Neural cell (in vitro differentiated cells): ENCODE results near the gene NAGA. TPM values are rescaled to one million over a fixed set of nuclear protein-coding genes. Genes with fewer than 3 reads are reported as not detected.

Experiments
- H2AFZ ChIP-seq: fragments of 200-600, 300-800 bp; sonication (generic), shearing (Covaris generic); 2 replicates; pipeline ENCODE4 v1.6.0; 2014; ENCODE audit warnings: low read depth, mild to moderate bottlenecking, antibody characterized with exemption, low read length, moderate library complexity
- H3F3A ChIP-seq: fragments of 200-600 bp; shearing (Covaris generic); 2 replicates; pipeline ENCODE4 v1.6.1; 2016; ENCODE audit warnings: mild to moderate bottlenecking, moderate library complexity, mixed read lengths, antibody characterized with exemption, low read length; ENCODE audit not compliant: insufficient read depth, poor library complexity, severe bottlenecking
- H3K27ac ChIP-seq: fragments of 200-600, 300-800 bp; sonication (generic), shearing (Covaris generic); 2 replicates; pipeline ENCODE4 v1.5.1; 2014; ENCODE audit warnings: mild to moderate bottlenecking, low read length, moderate library complexity
- H3K27me3 ChIP-seq: fragments of 300-800, 200-600 bp; sonication (generic), shearing (Covaris generic); 2 replicates; pipeline ENCODE4 v1.6.0; 2014; ENCODE audit warnings: mild to moderate bottlenecking, low read depth, low read length, moderate library complexity; ENCODE audit not compliant: insufficient read depth
- H3K36me3 ChIP-seq: fragments of 300-800, 200-600 bp; sonication (generic), shearing (Covaris generic); 2 replicates; pipeline ENCODE4 v1.5.1; 2014; ENCODE audit warnings: mild to moderate bottlenecking, antibody characterized with exemption, low read length, moderate library complexity; ENCODE audit not compliant: insufficient read depth
- H3K4me2 ChIP-seq: fragments of 300-800, 200-600 bp; sonication (generic), shearing (Covaris generic); 2 replicates; pipeline ENCODE4 v1.6.0; 2014; ENCODE audit warnings: mild to moderate bottlenecking, low read length
- H3K4me3 ChIP-seq: fragments of 300-800, 200-600 bp; sonication (generic), shearing (Covaris generic); 2 replicates; pipeline ENCODE4 v1.5.1; 2014; ENCODE audit warnings: mild to moderate bottlenecking, low read length, moderate library complexity
- H3K79me2 ChIP-seq: fragments of 200-600 bp; shearing (Covaris generic); replicated peaks from 2 replicates; pipeline ENCODE4 v1.6.0; 2014; ENCODE audit warnings: mild to moderate bottlenecking, low read length, moderate library complexity; ENCODE audit not compliant: insufficient read depth
- H3K9ac ChIP-seq: fragments of 300-800, 200-600 bp; sonication (generic), shearing (Covaris generic); 2 replicates; pipeline ENCODE4 v1.6.1; 2016; ENCODE audit warnings: mild to moderate bottlenecking, low read length, mixed read lengths
- H3K9me2 ChIP-seq: fragments of 200-600 bp; shearing (Covaris generic); 2 replicates; pipeline ENCODE4 v1.6.1; 2016; ENCODE audit warnings: mild to moderate bottlenecking, low read length, mixed read lengths; ENCODE audit not compliant: insufficient read depth
- H3K9me3 ChIP-seq: fragments of 200-600, 300-800 bp; sonication (generic), shearing (Covaris generic); 2 replicates; pipeline ENCODE4 v1.6.1; 2016; ENCODE audit warnings: mild to moderate bottlenecking, mixed run types, low read length, moderate library complexity, mixed read lengths
- H4K20me1 ChIP-seq: fragments of 200-600 bp; shearing (Covaris generic); 2 replicates; pipeline ENCODE4 v1.6.1; 2016; ENCODE audit warnings: mild to moderate bottlenecking, mixed run types; ENCODE audit not compliant: insufficient read depth
- CTCF ChIP-seq: fragments of 450-650 bp; IDR thresholded peaks from 2 replicates; pipeline ENCODE4 v1.5.1; 2014; ENCODE audit warnings: antibody characterized with exemption, mild to moderate bottlenecking, moderate library complexity; ENCODE audit not compliant: poor library complexity, severe bottlenecking
- EP300 ChIP-seq: fragments of 450-650 bp; conservative IDR thresholded peaks from 2 replicates; pipeline ENCODE4 v1.6.1; 2014; ENCODE audit warnings: antibody characterized with exemption, mild to moderate bottlenecking, moderate library complexity; ENCODE audit not compliant: poor library complexity, severe bottlenecking
- EZH2 ChIP-seq: fragments of 200-600, 300-800 bp; shearing (Covaris generic), sonication (generic); IDR thresholded peaks from 2 replicates; pipeline ENCODE4 v1.6.1; 2014; ENCODE audit warnings: antibody characterized with exemption, low read length, borderline replicate concordance, mild to moderate bottlenecking; ENCODE audit not compliant: insufficient read depth, poor library complexity, severe bottlenecking
- MXI1 ChIP-seq: fragments of 450-650 bp; conservative IDR thresholded peaks from 2 replicates; pipeline ENCODE4 v1.6.1; 2014; ENCODE audit warnings: antibody characterized with exemption, mild to moderate bottlenecking; ENCODE audit not compliant: poor library complexity, severe bottlenecking
- POLR2AphosphoS5 ChIP-seq: IDR thresholded peaks from 2 replicates; pipeline ENCODE4 v1.6.1; 2012
- RAD21 ChIP-seq: fragments of 450-650 bp; conservative IDR thresholded peaks from 2 replicates; pipeline ENCODE4 v1.6.1; 2014; ENCODE audit warnings: antibody characterized with exemption, mild to moderate bottlenecking, moderate library complexity
- REST ChIP-seq: IDR thresholded peaks from 2 replicates; pipeline ENCODE4 v1.6.1; 2012; ENCODE audit warnings: borderline replicate concordance
- SMC3 ChIP-seq: fragments of 450-650 bp; conservative IDR thresholded peaks from 2 replicates; pipeline ENCODE4 v1.6.1; 2014; ENCODE audit warnings: antibody characterized with exemption, mild to moderate bottlenecking, moderate library complexity; ENCODE audit not compliant: poor library complexity
- TAF1 ChIP-seq: IDR thresholded peaks from 2 replicates; pipeline ENCODE4 v1.6.1; 2012; ENCODE audit warnings: low read depth
- polyA plus RNA-seq: library from polyadenylated mRNA; depleted of rRNA; stranded (reverse); fragments of >200 nt; gene quantifications from 2 replicates; pipeline ENCODE4 v1.2.3, GENCODE V29; 2014

The NAGA gene
- polyA plus RNA-seq, 1 donor from 2014 or later = 8.8 TPM

GRCh38 chr22:42061041-42061440, 9.6 kb downstream of the NAGA start:
- H2AFZ ChIP-seq = no peak overlapping the region
- no peaks in the 10 kb centered on the region for H3K9me3 ChIP-seq
- no peaks in the 10 kb centered on the region for H3K9me2 ChIP-seq
- TF ChIP-seq EZH2 (no peak), EP300 (no peak), RAD21 (no peak), MXI1 (no peak), SMC3 (no peak), TAF1 (no peak), CTCF (no peak), POLR2AphosphoS5 (no peak), REST (no peak)
- H3K27ac ChIP-seq = no peak overlapping the region
- no peak overlapping the region for H3K4me3 ChIP-seq
- H4K20me1 ChIP-seq = no peaks in the 10 kb centered on the region
- no peak overlapping the region for H3K9ac ChIP-seq
- H3K27me3 ChIP-seq = no peaks in the 10 kb centered on the region
- H3F3A ChIP-seq = no peaks in the 10 kb centered on the region
- no peaks in the 10 kb centered on the region for H3K36me3 ChIP-seq
- no peak overlapping the region for H3K4me2 ChIP-seq
- H3K79me2 ChIP-seq = no peaks in the 10 kb centered on the region

- Histone ChIP-seq H4K20me1 (no peaks in the 10 kb centered on the region), H3K4me3 (no peak overlapping the region), H3K9me3 (no peaks in the 10 kb centered on the region), H3F3A (no peaks in the 10 kb centered on the region), H3K9me2 (no peaks in the 10 kb centered on the region), H2AFZ (no peak overlapping the region), H3K27ac (no peak overlapping the region), H3K27me3 (no peaks in the 10 kb centered on the region), H3K9ac (no peak overlapping the region), H3K79me2 (no peaks in the 10 kb centered on the region), H3K36me3 (no peaks in the 10 kb centered on the region), H3K4me2 (no peak overlapping the region)
- no peak for TF ChIP-seq RAD21
- TF ChIP-seq EP300 = no peak
- TF ChIP-seq CTCF = no peak
- no peak for TF ChIP-seq REST
- TF ChIP-seq SMC3 = no peak
- no peak for TF ChIP-seq POLR2AphosphoS5
- TF ChIP-seq MXI1 = no peak
- TF ChIP-seq TAF1 = no peak
- TF ChIP-seq EZH2 = no peak
Measured at GRCh38 chr22:42060489-42060888, 10.1 kb downstream of the NAGA start.
